ENCODE results near the gene CFAP99.
A peak's percentile ranks its signal among the peaks of the same experiment; 100 is the strongest.

The CFAP99 gene

DNA sequence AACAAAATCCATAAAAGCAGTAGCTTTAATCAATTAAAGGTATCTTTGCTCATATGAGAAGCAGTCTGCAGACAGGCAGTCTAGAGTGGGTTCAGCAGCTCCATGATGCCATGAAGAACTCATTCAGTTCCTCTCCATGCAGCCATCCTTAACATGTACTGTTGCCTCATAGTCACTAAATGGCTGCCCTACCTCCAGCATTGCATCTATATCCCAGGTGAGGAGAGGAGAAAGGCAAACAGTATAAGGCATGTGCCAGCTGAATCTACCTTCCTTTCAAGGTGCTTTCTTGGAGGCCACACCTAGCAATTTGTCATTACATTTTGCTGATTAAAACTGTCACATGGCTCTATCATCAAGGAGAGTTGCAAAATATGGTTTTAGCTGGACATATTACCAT is 13.2 kb downstream of the CFAP99 start:
- no peak for DNase-seq

DNA sequence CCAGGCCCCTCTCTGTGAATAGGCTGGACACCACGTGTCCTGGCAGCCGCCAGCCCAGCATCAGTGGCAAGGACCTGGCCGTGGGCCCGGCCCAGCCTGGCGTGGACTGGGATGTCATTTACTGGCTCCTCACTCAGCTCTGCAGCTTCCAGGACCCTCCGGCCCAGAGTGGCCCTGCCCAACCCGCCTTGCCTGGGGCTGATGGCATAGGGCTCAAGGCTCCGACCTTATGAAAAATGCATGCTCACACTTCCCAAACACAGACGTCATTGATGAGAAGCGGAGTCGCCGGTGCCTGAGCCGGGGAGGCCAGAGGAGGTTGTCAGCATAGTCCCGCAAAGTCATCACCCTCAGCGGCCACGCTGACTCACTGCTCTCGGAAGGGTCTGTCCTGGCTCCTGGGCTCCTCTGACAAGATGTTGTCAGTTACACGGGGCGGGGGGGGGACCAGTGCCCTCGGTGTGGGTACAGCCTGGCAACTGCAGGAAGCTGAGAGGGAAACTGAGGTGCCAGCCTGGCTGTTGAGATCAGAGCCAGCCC is 14.3 kb downstream of the CFAP99 start:
- DNase-seq = no peak

DNA sequence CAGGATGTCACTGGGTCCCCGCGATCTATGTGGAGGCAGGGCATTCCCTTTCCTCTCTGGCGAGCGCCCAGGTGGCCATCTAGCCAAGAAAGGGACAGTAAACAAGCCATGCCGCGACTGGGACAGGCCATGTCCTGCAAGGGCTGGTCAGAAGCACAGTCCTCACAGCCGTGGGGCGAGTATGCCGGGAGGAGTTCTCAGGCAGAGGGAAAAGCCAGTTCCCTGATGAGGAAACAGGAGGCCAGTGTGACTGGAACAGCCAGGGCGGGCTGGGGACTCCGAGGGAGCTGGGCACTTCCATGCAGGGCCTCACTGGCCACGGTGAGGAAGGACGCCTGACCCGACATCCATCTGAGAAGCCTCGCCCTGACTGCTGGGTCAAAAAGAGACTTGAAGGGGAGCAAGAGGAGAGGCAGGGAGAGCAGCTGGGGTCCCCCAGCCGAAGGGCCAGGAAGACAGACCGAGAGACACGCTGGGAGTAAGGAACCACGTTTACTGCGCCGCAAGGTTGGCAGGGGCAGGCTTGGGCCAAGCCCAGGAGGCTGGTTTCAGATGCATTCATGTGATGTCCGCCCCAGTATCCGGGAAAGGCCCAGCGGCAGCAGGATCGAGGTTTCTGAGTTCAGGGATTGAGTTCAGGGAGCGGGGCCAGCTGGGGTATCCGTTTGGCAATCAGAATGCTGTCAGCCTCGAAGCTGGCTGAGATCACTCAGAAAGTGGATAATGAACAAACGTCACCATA is 15.0 kb downstream of the CFAP99 start:
- DNase-seq = no peak

DNA sequence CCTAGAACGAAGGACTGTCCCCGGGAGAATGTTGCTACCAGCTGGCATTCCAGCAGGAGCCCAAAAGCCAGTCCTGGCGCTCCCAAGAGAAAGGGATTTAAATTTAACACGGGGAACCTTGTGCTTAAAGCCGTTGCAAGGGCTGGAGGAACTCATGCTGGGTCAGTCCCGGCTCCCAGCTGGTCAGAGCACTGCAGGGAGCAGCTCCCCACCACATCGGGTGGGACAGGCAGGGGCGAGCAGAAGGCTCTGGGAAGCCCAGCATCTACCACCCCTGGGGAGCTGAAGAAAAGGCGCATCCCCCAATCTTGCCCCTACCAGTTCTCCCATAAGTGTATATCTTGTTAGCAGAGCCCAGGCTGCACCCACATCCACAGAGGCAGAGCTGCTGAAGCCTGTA is 15.7 kb downstream of the CFAP99 start:
- DNase-seq = no peak

DNA sequence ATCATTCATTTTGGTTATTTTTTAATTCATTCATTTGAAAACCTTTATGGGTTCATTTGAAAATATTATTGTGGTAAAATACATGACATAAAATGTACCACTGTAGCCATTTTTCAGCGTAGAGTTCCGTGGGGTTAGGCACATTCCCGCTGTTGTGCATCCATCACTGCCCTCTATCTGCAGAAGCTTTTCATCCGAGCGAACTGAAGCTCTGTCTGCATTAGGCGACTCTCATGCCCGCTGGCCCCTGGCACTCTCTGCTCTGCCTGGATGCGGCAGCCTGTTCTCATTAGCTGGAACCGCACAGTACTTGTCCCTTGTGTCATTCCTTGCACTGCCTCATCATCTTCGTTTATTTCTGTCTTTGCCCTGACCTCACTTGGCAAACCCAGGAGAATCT is 17.5 kb downstream of the CFAP99 start:
- no peak for DNase-seq

DNA sequence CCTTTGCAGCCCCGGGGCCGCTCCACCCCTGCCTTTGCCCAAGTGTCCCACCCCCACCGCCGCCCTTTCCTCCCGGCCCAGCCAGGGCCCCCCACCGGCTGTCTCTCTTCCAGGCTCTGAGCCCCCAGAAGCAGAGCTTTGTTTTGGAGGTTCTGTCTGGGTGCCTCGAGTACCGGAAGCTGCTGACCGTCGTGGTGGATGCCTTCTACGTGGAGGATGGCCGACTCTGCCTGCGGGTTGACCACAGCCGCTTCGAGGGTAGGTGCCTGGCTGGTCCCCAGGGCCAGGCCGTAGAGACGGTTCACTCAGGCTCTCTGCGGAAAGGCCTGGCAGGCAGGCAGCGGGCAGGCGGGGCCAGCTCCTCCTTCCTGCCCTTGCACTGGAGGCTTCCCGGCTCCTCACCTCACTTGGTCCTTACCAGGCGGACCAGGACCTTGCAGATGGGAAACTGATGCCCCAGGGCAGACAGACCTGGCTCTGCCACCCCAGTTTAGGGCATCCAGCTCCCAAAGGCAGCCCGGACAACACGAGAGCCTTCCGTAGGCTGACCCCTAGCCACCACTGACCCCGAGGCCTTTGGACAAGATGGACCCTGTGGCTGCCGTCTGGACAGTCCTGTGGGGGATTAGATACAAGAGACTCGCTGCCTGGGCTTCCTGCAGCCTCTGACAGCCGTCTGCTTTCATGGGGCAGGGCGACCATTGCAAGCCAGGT is 18.2 kb downstream of the CFAP99 start:
- DNase-seq = no peak

DNA sequence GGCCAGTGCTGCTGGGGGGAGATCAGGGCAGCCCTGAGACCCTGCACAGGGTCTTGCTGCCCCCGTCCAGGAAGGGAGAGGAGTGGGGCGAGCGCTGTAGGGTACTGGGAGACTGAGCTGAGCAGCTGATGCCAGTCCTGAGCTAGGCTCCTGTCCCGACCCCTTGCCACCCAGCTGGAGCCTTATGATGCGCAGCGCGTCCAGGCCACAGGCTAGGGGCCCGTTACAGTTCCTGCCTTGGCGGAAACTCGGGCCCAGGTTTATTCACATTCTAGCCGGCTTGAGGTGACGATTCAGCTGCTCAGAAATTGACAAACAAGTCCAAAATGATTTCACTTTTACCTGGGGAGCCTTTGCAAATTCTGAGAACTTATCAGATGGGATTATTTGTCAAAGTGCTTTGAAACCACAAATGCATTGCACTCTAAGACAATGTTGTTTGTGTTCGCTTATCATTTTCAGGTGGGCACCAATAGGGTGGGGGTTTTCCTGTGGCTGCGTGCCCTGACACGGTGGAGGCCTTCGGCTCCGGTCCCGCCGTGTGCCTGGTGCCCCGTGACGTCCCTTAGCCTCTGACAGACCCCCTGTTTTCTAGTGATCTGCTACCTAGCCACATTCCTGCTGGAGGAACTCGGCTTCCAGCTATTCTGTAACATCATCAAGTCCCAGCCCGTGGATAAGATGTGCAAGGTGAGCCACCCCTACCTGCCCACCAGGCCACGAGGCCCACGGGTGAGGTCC is 18.9 kb downstream of the CFAP99 start:
- no peak for DNase-seq

DNA sequence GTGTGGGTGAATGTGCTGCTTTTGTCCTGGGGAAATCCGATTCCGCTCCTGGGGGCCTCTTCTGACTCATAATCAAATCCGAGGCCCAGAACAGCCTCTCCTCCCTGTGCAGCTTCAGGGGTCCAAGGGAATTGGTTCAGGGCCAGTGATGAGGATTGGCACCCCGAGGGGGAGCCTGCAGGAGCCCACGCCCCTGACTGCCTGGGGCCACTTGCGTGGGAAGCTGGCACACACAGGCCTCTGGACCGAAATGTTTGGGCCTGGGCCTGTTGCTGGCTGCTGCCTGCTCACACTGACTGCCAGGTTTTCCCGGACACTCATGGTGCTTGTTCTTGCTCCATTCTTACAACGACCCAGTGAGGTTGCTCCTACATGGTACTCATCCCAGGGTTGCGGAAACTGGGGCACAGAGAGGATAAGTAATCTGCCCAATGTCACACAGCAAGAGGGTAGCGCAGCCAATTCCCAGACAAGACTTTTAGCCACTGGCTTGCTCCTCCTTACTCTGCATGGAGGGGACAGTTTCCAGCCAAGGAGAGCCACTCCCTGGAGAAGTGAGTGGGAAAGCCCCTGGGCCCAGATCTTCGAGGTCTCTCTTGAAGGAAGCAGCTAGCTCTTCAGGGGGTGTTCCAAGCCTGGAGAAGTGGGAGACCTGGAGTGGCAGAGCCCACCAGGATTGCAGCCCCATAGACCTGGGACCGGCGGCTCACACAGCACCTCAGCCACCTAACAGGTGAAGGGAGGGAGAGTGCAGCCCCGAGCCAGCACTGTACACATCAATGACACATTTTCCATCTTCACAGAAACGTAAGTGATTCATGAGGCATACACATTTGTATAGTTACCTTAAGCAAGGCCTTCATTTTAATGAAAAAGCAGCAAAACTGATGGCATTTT is 20.3 kb downstream of the CFAP99 start:
- no peak for DNase-seq

DNA sequence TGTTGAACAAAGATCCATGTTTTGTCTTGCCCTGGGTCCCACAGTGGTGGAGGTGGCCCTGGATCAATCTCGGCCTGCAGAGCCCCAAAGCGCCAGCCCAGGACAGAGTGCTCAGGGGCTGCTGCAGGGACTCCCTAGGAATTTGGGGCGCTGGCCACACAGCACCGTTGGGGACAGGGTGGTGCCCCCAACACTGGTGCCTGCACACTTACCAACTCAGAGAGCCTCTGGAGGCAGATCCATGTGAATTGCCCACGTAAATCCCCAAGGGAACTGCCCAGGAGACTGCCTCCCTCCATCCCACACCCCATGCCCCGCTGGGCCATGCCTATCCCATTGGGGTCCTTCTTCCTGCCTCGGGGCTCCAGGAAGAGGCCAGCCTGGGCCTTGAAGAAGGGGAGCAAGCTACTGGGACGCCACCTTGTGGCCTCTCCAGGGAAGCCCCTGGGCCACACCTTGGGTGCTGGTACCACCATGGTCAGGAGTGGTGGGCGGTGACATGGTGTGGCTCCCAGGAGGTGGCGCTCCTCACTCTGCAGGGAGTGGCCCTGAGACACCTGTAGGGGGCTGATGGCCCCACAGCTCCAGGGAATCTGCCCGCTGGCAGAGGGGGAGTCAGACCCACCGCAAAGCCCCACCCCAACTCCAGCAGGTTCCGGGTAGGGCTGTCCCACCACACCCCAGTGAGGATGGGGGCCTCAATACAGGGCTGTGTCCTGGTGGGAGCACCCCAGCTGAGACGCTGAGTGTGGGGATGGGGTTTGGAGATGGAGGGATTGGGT is 22.8 kb downstream of the CFAP99 start:
- DNase-seq = peak; percentile 68 to 77

DNA sequence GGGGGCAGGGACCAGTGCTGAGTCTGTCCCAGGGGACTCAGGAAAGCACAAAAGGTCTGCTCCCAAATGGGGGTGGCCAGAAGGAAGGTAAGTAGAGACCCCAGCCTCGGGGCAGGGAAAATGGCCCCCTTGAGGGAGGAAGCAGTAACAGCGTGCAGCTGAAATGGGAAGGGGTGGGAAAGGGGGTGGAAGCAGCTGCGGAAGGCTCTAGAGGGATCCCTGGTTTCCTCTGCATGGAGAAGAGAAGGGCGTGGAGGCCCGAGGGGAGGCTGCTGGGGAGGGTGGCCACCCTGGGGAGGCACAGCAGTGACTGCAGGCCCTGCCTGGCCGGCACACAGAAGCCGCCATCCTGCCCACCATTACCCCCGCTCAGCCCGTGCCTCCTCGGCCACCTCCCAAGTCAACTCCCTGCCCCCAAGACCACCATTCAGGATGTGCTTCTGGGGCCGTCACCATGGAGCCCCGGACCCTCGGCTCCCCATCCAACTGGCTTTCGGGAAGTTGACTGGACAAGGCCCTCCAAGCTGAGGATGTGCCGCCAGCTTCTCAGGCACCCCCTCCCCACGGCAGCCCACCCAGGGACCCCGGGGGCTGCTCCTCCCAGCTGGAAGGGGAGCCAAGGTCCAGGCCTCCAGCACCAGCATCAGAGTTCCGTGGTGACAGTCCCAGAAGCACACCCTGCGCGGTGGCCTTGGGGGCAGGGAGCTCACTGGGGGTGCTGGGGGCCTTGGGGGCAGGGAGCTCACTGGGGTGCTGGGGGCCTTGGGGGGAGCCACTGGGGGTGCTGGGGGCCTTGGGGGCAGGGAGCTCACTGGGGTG is 23.6 kb downstream of the CFAP99 start:
- no peak for DNase-seq

DNA sequence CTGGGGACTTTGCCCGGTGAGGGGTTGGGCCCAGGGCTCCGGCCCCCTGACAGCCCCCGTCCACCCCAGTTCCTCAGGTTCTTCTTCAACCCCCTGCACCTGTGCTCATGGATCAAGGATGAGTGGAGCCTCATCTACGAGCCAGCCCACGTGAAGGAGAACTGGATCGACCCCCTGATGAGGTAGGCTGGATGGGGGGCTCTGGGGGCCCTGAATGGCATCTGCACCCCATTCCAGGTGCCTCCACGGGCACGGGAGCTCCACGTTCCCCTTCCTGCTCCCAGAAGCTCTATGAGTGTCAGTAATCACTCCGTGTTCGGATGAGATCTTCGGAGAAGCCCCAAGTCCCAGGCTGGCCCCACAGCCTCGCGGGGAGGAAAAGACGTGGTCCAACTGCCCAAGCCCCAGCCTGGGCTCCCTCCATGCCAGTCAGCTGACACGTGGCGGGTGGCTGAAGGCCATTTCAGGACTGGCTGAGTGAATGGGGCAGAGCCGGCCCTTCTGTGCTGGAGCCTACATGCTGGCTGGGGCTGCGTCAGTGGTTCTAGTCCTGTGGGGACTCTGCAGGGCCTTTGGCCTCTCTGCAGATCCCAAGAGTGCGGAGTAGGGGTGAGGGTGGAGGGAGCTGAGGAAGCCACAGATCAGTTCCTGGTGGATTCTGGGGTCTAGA is 24.4 kb downstream of the CFAP99 start:
- no peak for DNase-seq

DNA sequence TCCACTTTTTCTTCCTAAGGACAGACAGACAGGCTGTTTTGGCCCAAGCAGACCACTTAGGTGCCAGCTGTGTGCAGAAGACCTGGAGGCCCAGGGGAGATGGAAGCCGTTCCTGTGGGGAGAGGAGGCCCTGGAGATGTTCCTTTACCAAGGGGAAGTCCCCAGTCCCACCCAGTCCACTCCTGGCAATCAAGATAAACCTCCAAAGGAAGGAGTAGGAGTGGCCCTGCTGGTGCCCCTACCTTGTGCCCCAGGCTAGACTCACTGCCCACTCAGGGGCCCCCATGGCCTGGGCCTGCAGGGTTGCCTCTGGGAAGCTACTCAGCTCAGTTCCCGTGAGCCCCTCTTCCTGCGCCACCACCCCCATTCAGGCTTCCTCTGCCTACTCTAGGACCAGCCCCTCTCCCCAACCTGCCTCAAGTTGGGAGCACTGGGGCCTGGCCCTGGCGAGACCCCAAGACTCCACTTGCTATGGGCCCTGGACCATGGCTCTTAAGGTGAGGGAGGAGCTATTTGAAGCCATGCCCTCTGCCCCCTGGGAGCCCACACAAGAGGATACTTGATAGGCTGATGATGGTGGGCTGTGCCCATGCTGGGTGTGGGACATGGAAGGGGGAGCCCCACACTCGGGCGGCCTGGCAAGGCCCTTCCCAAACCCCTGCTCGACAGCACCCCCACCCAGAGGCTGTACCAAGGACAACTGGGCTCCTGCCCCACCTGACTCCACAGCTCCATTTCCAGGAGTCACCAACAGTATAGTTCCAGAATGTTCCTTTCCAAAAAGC is 25.4 kb downstream of the CFAP99 start:
- no peak for DNase-seq

DNA sequence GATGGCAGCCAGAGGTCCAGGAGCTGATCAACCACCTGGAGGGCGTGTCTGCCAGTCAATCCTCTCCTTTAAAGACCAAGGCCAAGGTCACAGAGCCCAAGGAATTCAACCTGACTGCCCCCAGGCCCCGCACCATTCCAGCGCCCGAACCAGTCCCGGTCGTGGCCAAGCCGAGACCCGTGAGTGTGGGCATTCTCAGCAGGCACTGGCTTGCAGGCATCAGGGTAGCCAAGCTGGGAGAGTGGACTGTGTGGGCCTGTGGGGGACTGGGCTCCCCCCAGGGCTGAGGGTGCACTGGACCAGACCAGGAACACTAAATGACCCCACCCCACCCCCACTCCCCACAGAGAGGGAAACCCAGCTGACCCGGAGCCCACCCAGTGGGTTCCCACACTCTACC is 26.4 kb downstream of the CFAP99 start:
- no peak for DNase-seq

DNA sequence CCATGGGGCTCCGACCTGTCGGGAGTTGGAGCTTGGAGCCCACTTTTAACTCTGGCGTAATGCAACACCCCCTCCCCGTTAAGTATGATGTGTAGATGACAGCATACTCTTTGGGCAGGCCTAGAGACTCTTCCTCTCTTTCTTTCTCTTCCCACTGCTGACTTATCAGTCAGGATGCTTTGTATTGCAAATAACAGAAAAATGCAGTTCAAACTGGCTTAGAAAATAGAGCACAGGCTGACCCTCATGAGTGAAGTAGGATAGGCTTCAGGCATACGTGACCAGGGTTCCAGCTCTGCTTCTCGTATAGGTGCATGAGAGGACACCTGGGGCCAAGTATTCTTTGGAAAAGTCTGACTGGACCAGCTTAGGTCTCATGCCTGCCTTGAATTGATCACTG is 26.8 kb downstream of the CFAP99 start:
- DNase-seq = no peak

DNA sequence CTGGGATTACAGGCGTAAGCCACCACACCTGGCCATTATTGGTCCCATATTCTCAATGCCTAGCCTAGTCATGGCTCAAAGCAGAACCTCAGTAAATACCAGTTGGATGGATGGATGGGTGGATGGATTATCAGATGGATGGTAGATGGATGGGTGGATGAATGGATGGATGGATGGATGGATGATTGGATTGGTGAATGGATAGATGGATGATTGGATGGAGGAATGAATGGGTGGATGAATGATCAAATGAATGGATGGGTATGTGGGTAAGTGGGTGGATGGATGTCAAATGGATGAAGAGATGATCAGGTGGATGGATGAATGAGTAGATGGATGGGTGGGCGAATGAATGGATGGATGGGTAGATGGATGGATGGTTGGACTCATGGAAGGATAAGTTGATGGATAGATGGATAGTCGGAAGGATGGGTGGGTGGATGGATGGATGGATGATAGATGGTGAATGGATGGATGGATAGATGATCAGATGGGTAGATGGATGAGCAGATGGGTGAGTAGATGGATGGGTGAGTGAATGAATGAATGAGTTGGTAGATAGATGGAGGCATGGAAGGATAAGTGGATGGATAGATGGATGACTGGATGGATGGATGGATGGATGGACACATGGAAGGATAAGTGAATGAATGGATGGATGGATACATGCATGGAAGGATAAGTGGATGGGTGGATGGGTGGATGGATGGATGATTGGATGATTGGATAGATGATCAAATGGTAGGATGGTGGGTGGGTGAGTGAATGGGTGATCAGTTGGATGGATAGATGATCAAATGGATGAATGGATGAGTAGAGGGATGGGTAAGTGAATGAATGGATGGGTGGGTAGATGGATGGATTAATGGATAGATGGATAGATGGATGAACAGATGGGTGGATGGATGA is 28.2 kb downstream of the CFAP99 start:
- no peak for DNase-seq

DNA sequence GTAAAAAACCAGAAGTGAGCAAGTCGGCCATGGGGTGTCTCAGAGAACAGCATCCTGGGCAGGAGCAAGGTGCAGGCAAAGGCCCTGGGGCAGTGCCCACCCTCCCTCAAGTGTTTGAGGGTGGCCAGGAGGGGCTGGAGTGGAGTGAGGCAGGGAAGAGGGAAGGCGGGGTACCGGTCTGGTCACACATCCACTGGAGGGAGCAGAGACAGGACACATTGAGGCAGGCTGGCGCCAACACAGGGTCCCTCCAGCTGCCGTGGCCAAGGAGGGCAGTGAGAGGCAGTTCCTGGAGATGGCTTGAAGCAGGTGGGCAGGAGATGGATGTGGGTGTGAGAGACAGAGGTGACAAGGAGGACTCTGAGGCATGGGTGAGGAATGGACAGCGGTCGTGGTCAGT is 29.8 kb downstream of the CFAP99 start:
- DNase-seq = no peak

DNA sequence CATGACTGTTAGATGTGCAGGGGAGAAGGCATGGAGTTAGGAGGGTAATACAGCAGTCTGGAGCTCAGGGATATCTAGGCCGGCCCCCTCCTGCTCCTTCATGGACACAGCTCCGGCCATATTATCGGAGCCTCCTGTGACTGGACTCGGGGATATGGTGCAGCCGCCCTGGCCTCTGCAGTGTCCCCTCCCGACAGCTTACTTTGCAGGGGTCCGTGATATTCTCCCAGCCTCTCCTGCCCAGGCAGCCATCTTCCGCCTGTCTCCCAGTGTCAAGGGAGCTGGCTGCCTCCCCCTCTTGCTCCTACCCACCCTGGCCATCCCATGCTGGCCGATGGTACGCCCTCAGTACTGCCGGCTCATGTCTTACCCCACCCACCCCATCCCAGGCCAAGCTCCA is 30.3 kb downstream of the CFAP99 start:
- no peak for DNase-seq
